HG03135 (cell line): ENCODE results near the gene CEL.

Source experiments
- ATAC-seq: cut with Tn5 transposase; IDR thresholded peaks from one replicate; pipeline ENCODE4 v1.9.1; 2021; ENCODE audit warnings: mild to moderate bottlenecking, moderate library complexity; ENCODE audit not compliant: unreplicated experiment

CEL gene

GRCh38 chr9:133113949-133114885 lies 52.4 kb downstream of the CEL start:
- no peak for ATAC-seq

- ATAC-seq = no peak
Observed at GRCh38 chr9:133114886-133115603, 53.3 kb downstream of the CEL start.

- ATAC-seq = no peak
Observed at GRCh38 chr9:133115604-133116345, 54.0 kb downstream of the CEL start.

- no peak for ATAC-seq
Observed at GRCh38 chr9:133116346-133117231, 54.8 kb downstream of the CEL start.

- ATAC-seq = no peak
Observed at GRCh38 chr9:133117271-133118178, 55.7 kb downstream of the CEL start.

GRCh38 chr9:133118179-133118520 lies 56.4 kb downstream of the CEL start:
- no peak for ATAC-seq

GRCh38 chr9:133118568-133118967 lies 56.8 kb downstream of the CEL start:
- no peak for ATAC-seq

GRCh38 chr9:133119103-133119845 lies 57.5 kb downstream of the CEL start:
- ATAC-seq = no peak

GRCh38 chr9:133119846-133120500 lies 58.2 kb downstream of the CEL start:
- ATAC-seq = no peak

- peak; percentile 31 for ATAC-seq
Observed at GRCh38 chr9:133120501-133121197, 58.9 kb downstream of the CEL start.
